Left lung (tissue), 10 donors: Measurements from ENCODE around the gene AMPD3. TPM values are rescaled to one million over a fixed set of nuclear protein-coding genes. Genes with fewer than 3 reads are reported as not detected.

Experiments used
- ATAC-seq: fragments of 200-7000 bp; cut with Tn5 transposase; one replicate; pipeline ENCODE4 v1.9.1; 2020; ENCODE audit warnings: moderate library complexity
- DNase-seq, 4 donors: peaks; one replicate each; pipeline ENCODE4 v3.0.0-alpha.2; 2013 to 2020
- H3K27ac ChIP-seq, 2 donors: fragments of 200-600 bp; sonication (generic) in 1 of 2; one replicate each; pipeline versions ENCODE4 v1.5.0 to v1.8.0; 2020 to 2021
- H3K27me3 ChIP-seq, 2 donors: fragments of 200-600 bp; sonication (generic) in 1 of 2; one replicate each; pipeline versions ENCODE4 v1.5.0 to v1.8.0; 2020 to 2021
- H3K36me3 ChIP-seq, 2 donors: fragments of 200-600 bp; sonication (generic) in 1 of 2; one replicate each; pipeline versions ENCODE4 v1.5.0 to v1.8.0; 2020 to 2021
- H3K4me1 ChIP-seq, 2 donors: fragments of 200-600 bp; one replicate each; pipeline ENCODE4 v1.8.0; 2021
- H3K4me3 ChIP-seq, 2 donors: fragments of 200-600 bp; sonication (generic) in 1 of 2; one replicate each; pipeline versions ENCODE4 v1.5.0 to v1.8.0; 2020 to 2021; ENCODE audit warnings: mild to moderate bottlenecking in 1 of 2
- H3K9me3 ChIP-seq, 2 donors: fragments of 200-600 bp; sonication (generic) in 1 of 2; one replicate each; pipeline versions ENCODE4 v1.5.0 to v1.8.0; 2020 to 2021
- CTCF ChIP-seq, 2 donors: fragments of 200-600 bp; sonication (generic) in 1 of 2; IDR thresholded peaks; one replicate each; pipeline versions ENCODE4 v1.5.0 to v1.8.0; 2021; ENCODE audit warnings: antibody characterized with exemption in 2 of 2
- intact Hi-C, 2 donors: fragments of 100-400 bp; cut with DNase I; formaldehyde crosslinking; loops; one replicate each; pipeline versions ENCODE4 v1.11.2 to v1.14.2; 2022
- polyA plus RNA-seq, 6 donors: library from polyadenylated mRNA; unstranded; fragments of 120-200 nt; gene quantifications; one replicate each; pipeline ENCODE4 v1.2.1, GENCODE V29; 2013; ENCODE audit not compliant: insufficient read length in 6 of 6
- total RNA-seq, 2 donors: library from RNA; stranded (reverse); fragmentation: NEBNext Ultra II Directional; extraction: Animal tissue kit (Norgen Biotek cat#: 25700); gene quantifications; one replicate each; pipeline ENCODE4 v1.2.1, GENCODE V29; 2021
- donor health status: DM: no; HTN: yes; CAD: no.
- donor health status: DM: no; HTN: no; CAD: no.

AMPD3 gene
- total and polyA plus RNA-seq, 8 donors = 6.6 to 28.8 (median 8.1) TPM

- no peak for TF ChIP-seq CTCF (IDR thresholded peaks at IDR 0.05)
- Histone ChIP-seq H3K4me3 (no peak overlapping the region), H3K4me1 (peaks cover 0 to 14% of the 10 kb centered on the region in 2 donors), H3K36me3 (no peaks in the 10 kb centered on the region), H3K27ac (no peak overlapping the region), H3K9me3 (no peaks in the 10 kb centered on the region), H3K27me3 (no peaks in the 10 kb centered on the region)
- DNase-seq = no peak
- intact Hi-C loops = no loop called here
- ATAC-seq = no peak
These were observed 14.0 kb upstream of the AMPD3 start for GRCh38 chr11:10441091-10441490.

- no peak for ATAC-seq
- Histone ChIP-seq H3K4me1 (peaks cover 0 to 6% of the 10 kb centered on the region in 2 donors), H3K4me3 (no peak overlapping the region), H3K9me3 (no peaks in the 10 kb centered on the region), H3K27me3 (no peaks in the 10 kb centered on the region), H3K27ac (peak overlapping the region in 1 of 2 donors; percentile 33), H3K36me3 (no peaks in the 10 kb centered on the region)
- DNase-seq = no peak
- TF ChIP-seq CTCF (IDR thresholded peaks at IDR 0.05) = no peak
- intact Hi-C loops = no loop called here
These were observed 13.2 kb upstream of the AMPD3 start for GRCh38 chr11:10441652-10442503.

- peaks cover 0 to 4% of the 10 kb centered on the region in 2 donors for H3K4me1 ChIP-seq
- no peaks in the 10 kb centered on the region for H3K36me3 ChIP-seq
- TF ChIP-seq CTCF (IDR thresholded peaks at IDR 0.05) = no peak
- DNase-seq (no peak), ATAC-seq (no peak)
- H3K27me3 ChIP-seq = no peaks in the 10 kb centered on the region
- H3K4me3 ChIP-seq = no peak overlapping the region
- intact Hi-C loops = no loop called here
- H3K9me3 ChIP-seq = no peaks in the 10 kb centered on the region
- no peak overlapping the region for H3K27ac ChIP-seq
These were observed 11.9 kb upstream of the AMPD3 start for GRCh38 chr11:10443152-10443551.

DNA sequence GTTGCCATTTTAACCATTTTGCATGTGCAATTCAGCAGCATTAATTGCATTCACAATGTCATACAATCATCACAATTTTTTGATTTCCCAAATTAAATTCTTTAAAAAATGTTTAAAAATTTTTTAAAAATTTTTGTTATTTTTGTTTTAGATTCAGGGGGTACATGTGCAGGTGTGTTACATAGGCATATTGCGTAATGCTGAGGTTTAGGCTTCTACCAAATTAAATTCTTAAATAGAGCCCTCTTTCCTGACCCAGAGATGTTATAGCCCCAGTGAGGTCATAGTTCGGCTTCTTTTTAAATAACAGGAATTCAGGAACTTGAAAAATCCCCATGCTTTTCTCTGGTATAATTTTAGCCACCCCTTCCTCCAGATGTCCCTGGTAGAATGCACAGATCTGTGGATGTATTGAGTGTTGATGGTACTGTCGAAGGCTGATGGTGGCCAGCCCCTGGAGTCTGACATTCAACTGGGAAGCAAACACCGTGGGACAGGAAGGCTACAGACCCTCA lies 11.3 kb upstream of the AMPD3 start:
- no peak for DNase-seq
- Histone ChIP-seq H3K36me3 (no peaks in the 10 kb centered on the region), H3K9me3 (no peaks in the 10 kb centered on the region), H3K27ac (no peak overlapping the region), H3K27me3 (no peaks in the 10 kb centered on the region), H3K4me3 (no peak overlapping the region), H3K4me1 (peaks cover 0 to 4% of the 10 kb centered on the region in 2 donors)
- intact Hi-C loops = no loop called here
- TF ChIP-seq CTCF (IDR thresholded peaks at IDR 0.05) = no peak
- no peak for ATAC-seq

GRCh38 chr11:10444725-10445315 lies 10.2 kb upstream of the AMPD3 start:
- intact Hi-C loops = no loop called here
- H3K27me3 ChIP-seq = no peaks in the 10 kb centered on the region
- peaks cover 0 to 8% of the 10 kb centered on the region in 2 donors for H3K4me1 ChIP-seq
- DNase-seq = no peak
- H3K9me3 ChIP-seq = no peaks in the 10 kb centered on the region
- TF ChIP-seq CTCF (IDR thresholded peaks at IDR 0.05) = no peak
- peak; percentile 53 for ATAC-seq
- H3K36me3 ChIP-seq = no peaks in the 10 kb centered on the region
- peak overlapping the region in 1 of 2 donors; percentile 8 for H3K27ac ChIP-seq
- no peak overlapping the region for H3K4me3 ChIP-seq
